Stimulated activated CD4-positive, alpha-beta T cell treated with anti-CD3 and anti-CD28 coated beads, TNF-alpha, amount 100 ng/mL, for 4 hours (primary cell): ENCODE data around the gene EFNA4.
"Not testable (repeated sequence)": the region's sequence is repeated elsewhere in the genome, so short reads cannot be mapped to it uniquely, and the experiment has no call there.

ENCODE experiments used
- DNase-seq, 3 experiments: peaks; one replicate each; pipeline ENCODE4 v3.0.0-alpha.2; 2020; ENCODE audit warnings: low read depth in 3 of 3

EFNA4 gene

GRCh38 chr1:155118090-155118489 lies 54.5 kb downstream of the EFNA4 start:
- not testable (repeated sequence) for DNase-seq
